ENCODE data around the gene TMEM117.
"Not testable (repeated sequence)": the region's sequence is repeated elsewhere in the genome, so short reads cannot be mapped to it uniquely, and the experiment has no call there.

Gene TMEM117

DNA sequence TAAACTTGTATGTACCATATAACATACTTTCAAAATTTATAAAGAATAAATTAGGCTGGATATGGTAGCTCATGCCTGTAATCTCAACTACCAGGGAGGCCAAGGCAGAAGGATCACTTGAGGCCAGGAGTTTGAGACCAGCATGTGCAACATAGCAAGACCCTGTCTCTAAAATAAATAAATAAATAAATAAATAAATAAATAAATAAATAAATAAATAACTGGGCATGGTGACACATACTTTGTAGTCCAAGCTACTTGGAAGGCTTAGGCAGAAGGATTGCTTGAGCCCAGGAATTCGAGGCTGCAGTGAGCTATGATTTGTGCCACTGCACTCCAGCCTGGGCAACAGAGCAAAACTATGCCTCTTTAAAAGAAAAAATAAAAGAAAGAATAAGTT lies 359.8 kb downstream of the TMEM117 start:
- DNase-seq = not testable (repeated sequence)

DNA sequence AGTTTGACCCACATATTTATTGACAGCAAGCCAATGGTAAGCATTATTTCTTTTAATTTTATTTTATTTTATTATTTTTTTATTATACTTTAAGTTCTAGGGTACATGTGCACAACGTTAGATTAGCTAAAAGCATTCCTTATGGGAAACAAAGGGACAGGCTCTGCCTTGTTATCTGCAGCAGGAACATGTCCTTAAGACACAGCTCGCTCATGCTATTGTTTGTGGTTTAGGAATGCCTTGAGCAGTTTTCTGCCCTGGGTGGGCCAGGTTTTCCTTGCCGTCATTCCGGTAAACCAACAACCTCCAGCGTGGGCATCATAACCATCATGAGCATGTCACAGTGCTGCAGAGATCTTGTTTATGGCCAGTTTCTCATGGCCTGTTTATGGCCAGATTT lies 370.2 kb downstream of the TMEM117 start:
- no peak for DNase-seq

DNA sequence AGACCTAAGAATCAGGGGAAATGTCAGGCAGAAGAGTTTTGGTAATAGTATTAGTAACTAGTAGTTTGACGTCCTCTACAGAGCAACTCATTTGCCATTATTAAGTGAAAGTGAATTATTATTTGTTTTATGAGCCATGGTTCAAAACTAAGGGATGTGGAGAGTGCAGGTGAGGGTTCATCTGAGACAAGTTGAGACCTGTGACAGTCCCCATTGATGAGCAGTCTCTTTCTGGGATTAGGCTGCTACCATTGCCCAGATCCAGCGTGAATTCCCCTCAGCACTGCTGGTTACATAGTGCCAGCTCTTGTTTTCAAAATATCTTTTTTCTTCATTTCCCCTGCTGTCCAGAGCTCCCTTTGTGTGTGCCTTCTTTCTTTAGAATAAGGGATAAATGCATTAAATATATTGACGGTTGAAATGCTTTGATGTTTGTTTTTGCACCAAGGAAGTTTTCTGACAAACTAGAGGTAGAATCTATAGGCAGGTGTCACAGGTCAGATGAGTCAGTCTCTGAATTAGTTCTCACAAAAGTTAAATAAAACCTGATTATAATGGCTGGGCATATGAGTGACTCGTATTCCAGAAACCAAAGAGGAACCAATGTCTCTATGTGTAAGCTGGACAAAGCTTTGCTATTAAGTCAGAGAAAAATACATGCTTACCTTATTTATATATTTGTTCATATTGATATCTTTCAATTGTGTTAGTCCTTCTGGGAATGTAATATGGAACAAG lies 381.4 kb downstream of the TMEM117 start:
- DNase-seq = no peak

DNA sequence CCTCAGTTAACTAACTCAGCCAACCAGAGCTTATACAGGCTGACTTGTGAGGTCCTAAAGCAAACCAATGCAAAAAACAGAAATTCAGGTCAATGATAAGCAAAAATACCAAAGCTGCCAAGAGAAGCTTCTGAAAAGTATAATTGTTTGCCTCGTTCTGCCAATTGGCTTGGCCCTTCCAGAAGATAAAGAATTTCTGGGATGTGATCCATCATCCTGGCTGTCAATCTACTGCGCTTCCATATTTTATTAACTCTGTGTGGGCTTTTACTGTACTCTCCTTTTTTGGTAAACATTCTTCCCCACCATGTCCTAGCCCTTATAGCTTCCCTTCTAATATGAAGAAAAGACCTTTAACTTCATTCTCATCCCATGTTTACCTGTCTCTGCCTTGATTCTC lies 387.9 kb downstream of the TMEM117 start:
- DNase-seq = no peak

DNA sequence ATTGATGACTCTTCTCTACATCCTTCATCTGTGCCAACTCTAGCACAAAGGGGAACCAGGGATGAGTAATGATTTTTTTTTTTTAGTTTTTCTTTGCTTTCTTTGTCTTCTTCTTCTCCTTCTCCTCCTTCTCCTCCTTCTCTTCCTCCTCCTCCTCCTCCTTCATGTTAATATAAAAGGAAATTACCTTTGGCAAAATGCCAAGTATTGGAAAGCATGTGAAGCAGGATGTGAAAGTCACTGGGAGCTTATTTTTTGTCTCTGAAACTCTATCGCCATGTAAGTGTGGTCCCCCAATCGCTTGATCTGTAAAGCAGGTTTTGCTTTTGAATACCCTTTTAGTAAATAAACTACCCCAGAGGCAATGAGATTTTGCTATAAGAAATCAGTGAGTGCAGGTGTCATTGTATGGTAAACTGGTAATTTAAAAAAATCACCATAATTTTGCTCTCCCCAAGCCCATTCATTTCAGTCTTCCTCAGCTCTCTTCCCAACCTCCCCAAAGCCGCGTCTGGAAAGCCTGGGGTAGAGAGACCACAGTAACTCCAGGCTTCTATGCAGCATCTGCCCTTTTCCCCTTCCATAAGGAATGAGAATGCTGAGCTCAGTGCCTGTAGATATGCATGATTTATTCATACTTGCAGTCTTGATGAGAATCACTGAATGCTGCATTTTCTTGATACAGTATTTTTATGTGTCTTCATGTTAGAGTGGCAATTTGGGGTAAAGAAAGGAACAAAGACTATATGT lies 388.7 kb downstream of the TMEM117 start:
- no peak for DNase-seq

DNA sequence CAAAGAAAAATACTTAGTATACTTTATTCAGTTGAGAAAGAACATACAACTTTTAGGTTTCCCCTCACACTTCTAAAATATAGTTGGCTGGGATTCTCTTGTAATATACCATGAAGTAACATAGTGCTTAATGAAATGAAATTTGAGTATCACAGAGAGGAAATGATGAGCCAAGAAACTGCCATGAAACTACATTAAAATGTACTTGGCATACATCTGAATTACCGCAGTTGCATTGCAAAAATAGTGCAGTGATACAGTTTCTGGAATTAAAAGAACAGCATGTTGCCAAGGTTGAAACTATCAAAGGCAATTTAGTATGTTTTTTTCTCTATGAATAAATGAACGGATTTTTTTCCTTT lies 389.2 kb downstream of the TMEM117 start:
- DNase-seq = no peak

DNA sequence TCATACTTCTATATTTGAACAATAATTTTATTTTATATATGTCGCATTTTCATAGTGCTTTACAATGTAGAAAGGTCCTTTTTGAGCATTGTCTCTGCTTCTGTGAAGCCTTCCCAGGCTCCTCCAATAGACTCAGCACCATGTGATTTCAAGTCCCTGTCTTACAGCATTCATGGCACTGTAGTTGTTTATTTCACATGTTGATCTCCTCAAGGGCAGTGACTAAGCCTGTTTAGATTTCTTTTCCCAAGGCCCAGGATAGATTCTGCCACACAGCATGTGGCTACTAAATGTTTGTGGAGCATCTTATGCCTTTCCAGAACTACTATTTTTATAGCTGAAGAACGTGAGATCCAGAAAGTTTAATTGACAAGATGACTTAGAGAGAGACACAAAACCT lies 391.7 kb downstream of the TMEM117 start:
- no peak for DNase-seq

DNA sequence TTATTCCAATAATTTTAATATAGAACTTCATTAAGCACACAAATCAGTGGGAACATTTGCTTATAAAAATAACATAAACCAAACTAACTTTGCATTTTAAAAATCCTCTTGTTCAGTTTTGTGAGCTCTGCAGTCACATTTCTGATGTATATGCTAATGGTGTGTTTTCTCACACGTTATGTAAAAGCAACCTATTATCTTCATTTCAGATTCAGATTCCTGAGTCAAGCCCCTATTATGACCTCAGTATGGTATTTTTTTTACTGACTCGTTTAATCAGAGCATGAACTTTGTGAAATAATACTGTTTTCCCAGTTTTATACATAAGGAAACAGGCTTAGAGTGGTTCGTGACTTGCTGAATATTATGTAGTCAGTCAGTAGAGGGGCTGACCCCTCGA lies 394.0 kb downstream of the TMEM117 start:
- DNase-seq = no peak

DNA sequence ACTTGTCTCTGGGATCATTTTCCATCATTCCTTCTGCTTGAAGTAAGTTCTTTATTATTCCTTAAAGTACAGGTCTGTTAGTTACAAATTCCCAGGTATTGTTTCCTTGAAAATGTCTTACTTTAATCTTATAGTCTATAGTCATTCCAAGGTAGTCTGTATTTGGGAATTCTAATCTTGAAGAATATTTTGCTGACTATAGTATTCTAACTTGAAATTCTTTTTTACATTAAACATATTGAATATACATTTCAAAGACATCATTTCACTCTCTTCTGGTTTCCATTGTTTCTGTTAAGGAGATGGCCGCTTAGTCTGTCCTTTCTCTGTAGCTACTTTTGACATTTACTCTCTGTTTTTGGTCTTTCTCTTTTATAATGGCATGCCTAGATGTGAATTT lies 399.8 kb downstream of the TMEM117 start:
- no peak for DNase-seq

DNA sequence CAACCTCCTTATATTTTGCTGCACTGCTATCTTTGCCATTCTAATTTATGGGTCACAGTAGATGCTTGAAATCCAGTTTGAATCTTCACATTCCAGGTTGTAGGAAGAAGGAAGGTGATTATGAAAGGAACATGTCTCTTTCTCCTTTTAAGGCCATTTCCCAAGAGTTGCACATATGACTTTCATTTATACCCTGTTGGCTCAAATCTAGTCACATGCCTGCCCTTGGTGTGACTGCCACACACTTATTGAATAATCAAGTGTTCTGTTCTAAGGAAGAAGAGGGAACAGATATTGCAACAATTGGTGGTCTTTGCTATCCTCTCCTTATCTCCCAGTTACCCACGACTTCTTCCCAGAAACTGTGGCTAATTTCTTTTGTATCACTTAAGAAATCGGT lies 404.3 kb downstream of the TMEM117 start:
- DNase-seq = no peak

DNA sequence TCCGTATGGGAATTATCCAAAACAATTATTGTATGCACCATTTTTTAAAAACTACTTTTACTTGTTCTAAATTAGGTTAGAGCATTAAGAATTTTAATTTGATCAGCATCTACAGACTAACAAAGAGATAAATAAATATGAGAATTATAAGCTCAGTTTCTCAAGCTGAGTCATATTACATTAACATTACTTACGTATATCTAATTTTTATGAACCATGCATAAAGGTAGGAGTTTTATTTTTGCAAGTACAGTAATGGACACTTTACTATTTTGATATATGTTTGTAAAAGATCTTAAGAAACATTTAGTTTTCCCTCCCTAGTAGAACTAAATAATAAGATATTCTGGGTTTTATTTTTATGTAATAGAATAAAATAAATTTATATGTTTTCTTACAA lies 410.1 kb downstream of the TMEM117 start:
- no peak for DNase-seq

DNA sequence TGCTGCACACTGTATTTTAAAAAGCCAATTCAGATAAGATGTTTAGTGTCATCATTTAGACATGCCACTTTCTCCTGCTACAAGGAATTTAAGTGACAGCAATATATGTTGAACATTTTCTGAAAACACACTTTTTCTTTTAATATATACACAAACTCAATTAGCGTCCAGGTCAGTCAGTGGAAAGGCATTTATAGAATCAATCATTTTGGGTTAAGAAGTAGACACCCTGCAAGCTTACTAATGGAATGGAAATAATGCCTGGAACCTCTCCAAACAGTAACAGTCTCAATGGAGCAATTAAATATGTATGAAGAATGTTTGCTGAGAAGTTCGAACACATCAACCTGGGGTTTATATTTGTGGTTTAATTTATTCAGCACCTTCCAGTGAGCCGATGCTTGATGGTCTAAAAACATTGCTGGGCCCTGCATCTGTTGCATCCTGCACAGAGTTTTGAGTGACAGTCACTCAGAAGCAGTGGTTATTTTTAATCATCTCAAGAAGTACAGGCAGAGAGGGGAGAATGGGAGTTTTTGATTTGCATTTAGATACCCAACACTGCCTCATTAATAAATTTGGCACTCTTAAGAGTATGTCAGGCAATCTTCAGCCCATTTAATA lies 410.7 kb downstream of the TMEM117 start:
- no peak for DNase-seq

DNA sequence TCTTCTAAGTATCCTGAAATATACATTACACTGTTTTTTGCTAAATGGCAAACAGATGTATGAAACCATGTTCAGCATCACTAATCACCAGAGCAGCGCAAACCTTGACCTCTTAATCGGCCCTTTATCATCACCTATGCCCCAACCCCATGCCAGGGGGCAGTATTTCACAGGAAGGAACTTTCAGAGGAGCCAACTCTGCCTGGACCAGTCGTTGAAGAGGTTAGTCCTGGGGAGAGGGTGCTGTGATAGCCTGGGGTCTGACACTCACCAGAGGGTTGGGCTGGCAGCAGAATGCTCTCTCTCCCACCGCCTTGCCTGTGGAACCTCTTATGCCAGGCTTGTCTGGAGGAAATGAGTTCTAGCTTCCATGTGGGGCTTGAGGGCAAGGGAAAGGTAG lies 411.7 kb downstream of the TMEM117 start:
- DNase-seq = no peak

DNA sequence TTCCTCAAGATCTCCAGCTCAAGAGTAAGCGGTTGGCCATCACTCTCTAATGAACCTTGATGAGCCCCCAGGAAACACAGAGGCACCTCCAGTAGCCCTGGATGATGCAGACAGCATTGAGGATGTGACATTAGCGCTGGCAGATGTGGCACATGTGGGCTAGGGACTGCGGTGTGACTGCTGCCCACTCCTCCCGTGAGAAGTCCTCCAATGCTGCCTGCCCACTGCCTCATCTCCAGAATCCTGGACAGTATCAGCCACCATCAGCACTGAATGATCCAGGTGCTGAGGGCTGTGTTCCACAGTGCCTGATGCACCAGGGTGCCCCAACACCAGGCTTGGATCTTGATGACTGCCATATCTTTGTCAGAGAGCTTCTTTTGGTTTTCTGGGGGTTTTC lies 412.6 kb downstream of the TMEM117 start:
- no peak for DNase-seq

DNA sequence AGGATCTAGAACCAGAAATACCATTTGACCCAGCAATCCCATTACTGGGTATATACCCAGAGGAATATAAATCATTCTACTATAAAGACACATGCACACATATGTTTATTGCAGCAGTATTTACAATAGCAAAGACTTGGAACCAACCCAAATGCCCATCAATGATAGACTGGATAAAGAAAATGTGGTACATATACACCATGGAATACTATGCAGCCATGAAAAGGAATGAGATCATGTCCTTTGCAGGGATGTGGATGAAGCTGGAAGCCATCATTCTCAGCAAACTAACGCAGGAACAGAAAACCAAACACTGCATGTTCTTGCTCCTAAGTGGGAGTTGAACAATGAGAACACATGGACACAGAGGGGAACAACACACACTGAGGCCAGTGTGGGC lies 414.6 kb downstream of the TMEM117 start:
- not testable (repeated sequence) for DNase-seq

DNA sequence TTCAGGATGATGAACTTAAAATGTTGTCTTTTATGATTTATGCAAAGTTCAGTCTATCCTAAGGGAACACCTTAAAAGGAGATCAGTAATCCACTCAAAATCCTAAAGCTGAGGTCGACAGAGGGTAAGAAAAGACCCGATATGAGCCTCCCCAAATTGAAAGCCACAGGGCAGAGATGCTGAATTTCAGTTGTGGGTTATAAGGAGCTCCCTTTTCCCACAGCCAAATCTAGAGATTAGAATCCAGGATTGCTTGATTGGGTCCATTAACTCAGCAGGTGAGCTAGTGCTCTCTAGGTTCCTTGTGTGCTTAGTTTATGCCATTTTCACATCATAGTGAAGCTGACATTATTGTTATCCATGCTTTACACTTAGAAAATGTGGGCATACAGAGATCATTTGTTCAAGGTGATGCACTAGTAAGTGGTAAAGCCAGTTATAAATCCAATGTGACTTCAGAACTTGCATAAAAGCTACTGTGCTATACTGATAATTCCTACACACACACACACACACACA lies 417.5 kb downstream of the TMEM117 start:
- DNase-seq = no peak

DNA sequence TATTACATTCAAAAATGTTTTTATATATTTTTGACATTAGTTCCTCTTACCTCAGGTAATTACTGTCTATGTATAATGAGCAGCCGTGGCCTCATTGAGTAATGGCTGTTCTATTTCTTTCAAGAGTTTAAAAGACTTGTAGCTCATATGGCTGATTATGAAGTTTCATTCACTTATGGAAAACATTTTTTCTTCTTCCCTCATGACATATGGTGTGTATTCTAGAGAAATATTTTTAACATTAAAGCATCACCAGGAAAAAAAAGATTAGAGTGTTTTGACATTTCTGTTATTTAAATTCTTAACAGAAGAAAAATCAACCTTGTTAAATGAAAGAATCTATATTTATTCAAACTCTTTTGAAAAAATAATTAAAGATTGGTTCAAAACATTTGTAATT lies 422.4 kb downstream of the TMEM117 start:
- DNase-seq = no peak

DNA sequence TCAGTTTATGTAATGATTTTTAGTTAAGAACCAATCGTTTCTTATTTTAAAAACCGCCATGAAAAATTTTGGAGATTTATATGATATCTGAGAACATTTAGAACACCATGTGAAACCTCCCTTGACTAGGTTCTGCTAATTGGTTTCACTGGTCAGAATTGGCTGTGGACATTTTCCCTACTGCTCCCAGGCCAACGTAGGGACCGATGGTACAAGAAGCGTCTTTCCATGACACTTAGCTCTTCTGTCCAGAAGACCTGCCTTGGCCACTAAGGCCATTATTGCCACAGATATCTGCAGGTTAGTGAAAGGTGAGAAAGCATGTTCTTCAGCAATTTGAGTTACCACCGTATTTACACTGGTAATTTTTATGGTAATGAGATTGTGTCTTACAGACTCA lies 424.0 kb downstream of the TMEM117 start:
- no peak for DNase-seq

DNA sequence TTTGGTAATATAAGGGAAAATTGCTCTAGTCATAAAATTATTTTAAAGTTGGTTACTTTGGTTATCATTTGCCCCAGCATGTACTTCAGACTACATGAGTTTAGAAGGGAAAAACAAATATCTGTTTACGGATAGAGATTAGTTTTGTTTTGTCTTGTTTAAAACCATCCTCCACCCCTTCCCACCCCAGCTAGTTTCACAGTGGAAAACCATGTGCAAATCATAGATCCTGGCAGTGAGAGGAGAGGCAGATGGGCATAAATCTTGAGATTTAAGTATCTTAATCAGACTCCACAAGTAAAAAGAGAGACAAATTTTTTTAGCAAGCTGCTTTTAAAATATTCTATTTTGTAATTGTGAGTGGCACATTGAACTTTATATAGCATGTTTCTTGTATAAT lies 424.7 kb downstream of the TMEM117 start:
- DNase-seq = no peak

DNA sequence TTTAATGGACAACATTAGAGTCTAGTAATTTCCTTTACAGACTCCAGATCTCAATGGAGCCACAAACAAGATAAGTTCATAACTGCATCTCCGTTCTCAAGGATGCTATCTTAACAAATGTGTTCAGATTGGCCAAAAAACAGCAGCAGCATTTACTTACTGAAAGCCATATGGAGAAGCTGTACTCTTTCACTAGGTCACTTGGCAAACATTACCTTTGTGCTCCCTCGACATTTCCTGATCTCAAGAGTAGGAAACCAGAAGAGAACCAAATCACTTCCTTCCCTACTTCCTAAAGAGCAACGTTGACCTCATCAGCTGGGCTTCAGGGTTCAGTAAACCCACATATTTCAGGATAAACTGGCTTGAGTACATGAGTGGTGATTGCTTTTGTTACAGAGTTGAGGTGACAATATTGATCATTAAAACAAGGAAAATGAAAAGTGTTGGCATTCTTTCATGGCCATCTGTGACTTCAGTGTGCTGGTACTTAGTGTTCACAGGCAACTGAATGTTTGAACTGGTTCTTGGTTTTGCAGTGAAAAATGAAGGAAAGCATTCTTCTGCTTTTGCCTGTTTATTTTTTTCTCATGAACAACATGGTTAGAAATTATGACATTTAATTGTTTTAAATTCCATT lies 449.6 kb downstream of the TMEM117 start:
- DNase-seq = no peak

DNA sequence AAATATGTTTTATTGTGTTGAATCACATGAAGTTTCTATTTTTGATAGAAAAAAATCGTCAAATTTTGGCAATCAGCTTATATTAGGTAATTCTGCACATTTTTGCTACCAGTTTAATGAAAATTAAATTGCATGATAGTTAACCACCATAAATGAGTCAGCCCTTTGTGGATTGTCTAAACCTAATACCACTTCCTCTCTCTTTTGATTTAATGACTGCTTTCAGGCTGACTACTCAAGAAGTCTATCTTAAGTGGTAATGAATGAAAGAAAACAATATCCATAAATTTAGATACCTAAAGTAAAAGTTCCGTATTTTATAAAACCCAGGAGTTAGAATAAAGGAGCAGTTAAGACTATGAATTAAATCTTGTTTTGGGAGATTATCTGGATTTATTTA lies 450.5 kb downstream of the TMEM117 start:
- no peak for DNase-seq

Data from nucleus accumbens (tissue), 56 donors.